Adrenal gland (tissue), 12 donors: Measurements from ENCODE around the gene SLC10A1. TPM values are rescaled to one million over a fixed set of nuclear protein-coding genes. Genes with fewer than 3 reads are reported as not detected.

Experiments
- DNase-seq, 7 donors: peaks; one replicate each; pipeline ENCODE4 v3.0.0-alpha.2; 2019 to 2020
- H3K27ac ChIP-seq, 5 donors: fragments of 200-600 bp; sonication (generic) in 4 of 5; 1 replicate in 3 of 5; 2 replicates in 2 of 5; pipeline versions ENCODE4 v1.5.1 to v1.8.0; 2016 to 2020; ENCODE audit warnings: mild to moderate bottlenecking in 1 of 5
- H3K27me3 ChIP-seq: fragments of 200-600 bp; 2 replicates; pipeline ENCODE4 v1.8.0; 2021
- H3K36me3 ChIP-seq, 2 donors: fragments of 200-600 bp; replicated peaks in 1 of 2; 1 replicate in 1 of 2; 2 replicates in 1 of 2; pipeline versions ENCODE4 v1.5.1 to v1.8.0; 2018 to 2022
- H3K4me1 ChIP-seq, 2 donors: fragments of 200-600 bp; replicated peaks in 1 of 2; 1 replicate in 1 of 2; 2 replicates in 1 of 2; pipeline versions ENCODE4 v1.5.1 to v1.8.0; 2018 to 2021
- H3K4me3 ChIP-seq, 4 donors: fragments of 200-600 bp; sonication (generic) in 3 of 4; one replicate each; pipeline ENCODE4 v1.5.1; 2016 to 2018
- H3K9me3 ChIP-seq, 3 donors: fragments of 200-600 bp; sonication (generic) in 1 of 3; replicated peaks in 1 of 3; 1 replicate in 2 of 3; 2 replicates in 1 of 3; pipeline versions ENCODE4 v1.5.1 to v1.8.0; 2016 to 2021
- POLR2A ChIP-seq, 2 donors: fragments of 450-650 bp; IDR thresholded peaks; one replicate each; pipeline ENCODE4 v1.6.1; 2017; ENCODE audit warnings: antibody characterized with exemption in 2 of 2, mild to moderate bottlenecking in 2 of 2, moderate library complexity in 1 of 2
- WGBS, 4 donors: extraction: QIAGEN DNeasy Blood & Tissue Kit in 2 of 4; methylation state at CpG; one replicate each; pipeline versions ENCODE4 v1.1.5 to v1.1.7; 2013 to 2017; 5-methylcytosine and 5-hydroxymethylcytosine counted together
- intact Hi-C, 2 donors: fragments of 100-400 bp; cut with DNase I; formaldehyde crosslinking; loops; one replicate each; pipeline versions ENCODE4 v1.14.1 to v1.15.0; 2022 to 2023
- polyA plus RNA-seq, 3 donors: library from polyadenylated mRNA; stranded (reverse); fragments of 200-250 nt in 2 of 3; fragments of 350-450 nt in 1 of 3; fragmentation: Illumina TruSeq in 1 of 3; extraction: RNeasy Lipid Tissue Mini Kit (QIAGEN cat#74804) in 1 of 3; gene quantifications; one replicate each; pipeline ENCODE4 v1.2.3, GENCODE V29; 2013 to 2014
- total RNA-seq, 9 donors: library from RNA; depleted of rRNA in 4 of 9; stranded (reverse); fragments of >200 nt in 4 of 9; fragments of 120-200 nt in 1 of 9; fragmentation: NEBNext Ultra II Directional in 1 of 9; extraction: Animal tissue kit (Norgen Biotek cat#: 25700) in 1 of 9; gene quantifications; one replicate each; pipeline versions ENCODE4 v1.1.0 to v1.2.4, GENCODE V29; 2013 to 2023
- TF ChIP-seq, protein P1 (sequence below), 6 experiments: fragments of 450-650 bp in 4 of 6; fragments of 200-600 bp in 2 of 6; sonication (generic) in 1 of 6; IDR thresholded peaks; 1 replicate in 5 of 6; 2 replicates in 1 of 6; pipeline versions ENCODE4 v1.5.1 to v1.8.0; 2016 to 2021; ENCODE audit warnings: antibody characterized with exemption in 6 of 6, mild to moderate bottlenecking in 2 of 6, moderate library complexity in 1 of 6
- donor health status: healthy with polysubstance abuse.
- donor health status: Bipolar disorder and iron deficiency.
- donor health status: DM: yes; HTN: yes; CAD: no.
- donor health status: DM: no; HTN: no; CAD: no.
- donor health status: DM: no; HTN: no; CAD: no.
- donor health status: DM: yes; HTN: yes; CAD: no.

SLC10A1 gene
- total and polyA plus RNA-seq, 12 donors: not detected

DNA sequence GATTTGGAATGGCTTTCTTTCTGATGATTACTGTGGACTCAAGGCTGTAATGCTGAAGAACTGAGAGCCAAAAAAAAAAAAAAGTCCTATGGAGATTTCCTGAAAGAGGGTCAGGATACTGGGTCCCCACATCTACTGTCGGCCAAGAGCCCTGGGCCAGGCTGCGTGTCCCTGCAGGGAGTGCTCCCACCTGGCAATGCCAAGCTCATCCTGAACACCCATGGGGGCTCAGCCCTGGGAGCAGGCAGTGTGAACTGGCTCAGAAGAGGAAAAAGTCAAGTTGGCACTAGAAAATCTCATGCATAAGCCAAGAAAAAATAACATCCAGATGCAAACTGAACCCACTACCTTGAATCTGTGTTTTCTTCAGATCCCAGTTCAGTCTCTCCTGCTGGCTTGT lies 47.1 kb upstream of the SLC10A1 start:
- no peak for TF ChIP-seq POLR2A (IDR thresholded peaks at IDR 0.05)
- Histone ChIP-seq H3K36me3 (no peaks in the 10 kb centered on the region), H3K9me3 (no peaks in the 10 kb centered on the region), H3K27ac (no peak overlapping the region), H3K4me3 (no peak overlapping the region), H3K4me1 (no peaks in the 10 kb centered on the region), H3K27me3 (peaks cover 4% of the 10 kb centered on the region)
- intact Hi-C loops: no loop called here
- WGBS, 4 donors: 82 to 95% (median 90%) methylated on average over 2 of the region's 2 CpGs
- DNase-seq: no peak

DNA sequence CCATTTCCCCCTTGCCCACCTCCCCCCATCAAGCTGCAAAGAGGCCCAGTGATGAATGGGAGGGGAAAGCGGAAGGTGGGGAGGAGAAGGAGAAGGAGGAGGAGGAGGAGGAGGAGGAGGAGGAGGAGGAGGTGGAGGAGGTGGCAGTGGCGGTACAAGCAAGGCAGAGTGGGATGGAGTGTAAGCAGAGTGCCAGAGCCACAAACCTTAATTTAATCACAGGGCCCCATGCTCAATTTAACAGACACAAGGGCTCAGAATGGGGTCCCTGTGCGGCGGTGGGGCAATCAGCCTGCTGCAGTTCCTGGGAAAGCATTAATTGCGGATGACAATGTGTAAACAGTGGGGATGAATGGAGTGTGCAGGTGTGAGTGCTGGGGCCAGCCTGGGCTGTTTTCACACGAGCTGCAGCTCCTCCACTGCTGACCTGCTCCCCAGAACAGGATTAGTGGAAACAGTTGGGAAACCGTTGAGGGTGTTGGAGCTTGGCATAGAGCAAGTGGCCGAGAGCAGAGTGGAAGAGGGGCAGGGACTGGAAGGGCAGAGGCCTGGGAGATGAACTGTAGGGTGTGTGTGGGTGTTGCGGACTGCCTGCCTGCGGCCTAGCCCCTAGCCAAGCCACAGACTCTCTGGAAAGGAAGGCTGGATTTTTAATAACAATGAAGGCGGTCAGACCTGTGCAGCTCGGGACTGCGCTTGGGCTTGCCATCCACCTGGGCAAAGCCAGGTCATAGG lies 45.8 kb upstream of the SLC10A1 start:
- H3K36me3 ChIP-seq: no peaks in the 10 kb centered on the region
- H3K27ac ChIP-seq: no peak overlapping the region
- no peaks in the 10 kb centered on the region for H3K4me1 ChIP-seq
- intact Hi-C loops: no loop called here
- peaks cover 4% of the 10 kb centered on the region for H3K27me3 ChIP-seq
- 78 to 81% (median 78%) methylated on average over 12 to 13 of the region's 13 CpGs for WGBS, 4 donors
- no peak overlapping the region for H3K4me3 ChIP-seq
- no peak for TF ChIP-seq POLR2A (IDR thresholded peaks at IDR 0.05)
- TF ChIP-seq, protein P1, sequence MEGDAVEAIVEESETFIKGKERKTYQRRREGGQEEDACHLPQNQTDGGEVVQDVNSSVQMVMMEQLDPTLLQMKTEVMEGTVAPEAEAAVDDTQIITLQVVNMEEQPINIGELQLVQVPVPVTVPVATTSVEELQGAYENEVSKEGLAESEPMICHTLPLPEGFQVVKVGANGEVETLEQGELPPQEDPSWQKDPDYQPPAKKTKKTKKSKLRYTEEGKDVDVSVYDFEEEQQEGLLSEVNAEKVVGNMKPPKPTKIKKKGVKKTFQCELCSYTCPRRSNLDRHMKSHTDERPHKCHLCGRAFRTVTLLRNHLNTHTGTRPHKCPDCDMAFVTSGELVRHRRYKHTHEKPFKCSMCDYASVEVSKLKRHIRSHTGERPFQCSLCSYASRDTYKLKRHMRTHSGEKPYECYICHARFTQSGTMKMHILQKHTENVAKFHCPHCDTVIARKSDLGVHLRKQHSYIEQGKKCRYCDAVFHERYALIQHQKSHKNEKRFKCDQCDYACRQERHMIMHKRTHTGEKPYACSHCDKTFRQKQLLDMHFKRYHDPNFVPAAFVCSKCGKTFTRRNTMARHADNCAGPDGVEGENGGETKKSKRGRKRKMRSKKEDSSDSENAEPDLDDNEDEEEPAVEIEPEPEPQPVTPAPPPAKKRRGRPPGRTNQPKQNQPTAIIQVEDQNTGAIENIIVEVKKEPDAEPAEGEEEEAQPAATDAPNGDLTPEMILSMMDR (IDR thresholded peaks at IDR 0.05): no peak
- no peak for DNase-seq
- H3K9me3 ChIP-seq: no peaks in the 10 kb centered on the region

DNA sequence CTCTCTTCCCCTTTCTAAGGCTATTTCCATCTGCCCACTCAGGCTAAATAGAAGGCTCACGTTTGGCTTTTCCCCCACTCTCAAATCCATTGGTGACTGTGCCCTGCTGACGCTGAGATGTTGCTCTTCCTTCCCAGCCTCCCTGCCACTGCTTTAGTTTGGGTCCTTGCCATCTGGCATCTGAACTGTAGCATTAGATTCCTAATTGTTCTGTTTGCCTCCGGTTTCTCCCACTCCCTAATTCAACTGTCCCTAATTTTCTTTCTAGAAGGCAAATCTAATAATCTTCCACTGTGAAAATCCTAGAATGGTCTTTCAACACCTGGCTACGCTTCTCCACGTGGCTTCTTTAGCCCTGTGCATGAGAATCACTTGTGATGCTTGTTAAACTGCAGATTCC lies 44.6 kb upstream of the SLC10A1 start:
- TF ChIP-seq, protein P1 (IDR thresholded peaks at IDR 0.05): no peak
- no peak for TF ChIP-seq POLR2A (IDR thresholded peaks at IDR 0.05)
- WGBS, 4 donors: 52 to 55% (median 54%) methylated on average over 5 of the region's 5 CpGs
- Histone ChIP-seq H3K27ac (no peak overlapping the region), H3K9me3 (no peaks in the 10 kb centered on the region), H3K36me3 (no peaks in the 10 kb centered on the region), H3K4me1 (no peaks in the 10 kb centered on the region), H3K27me3 (peaks cover 4% of the 10 kb centered on the region), H3K4me3 (no peak overlapping the region)
- DNase-seq: no peak
- intact Hi-C loops: no loop called here

DNA sequence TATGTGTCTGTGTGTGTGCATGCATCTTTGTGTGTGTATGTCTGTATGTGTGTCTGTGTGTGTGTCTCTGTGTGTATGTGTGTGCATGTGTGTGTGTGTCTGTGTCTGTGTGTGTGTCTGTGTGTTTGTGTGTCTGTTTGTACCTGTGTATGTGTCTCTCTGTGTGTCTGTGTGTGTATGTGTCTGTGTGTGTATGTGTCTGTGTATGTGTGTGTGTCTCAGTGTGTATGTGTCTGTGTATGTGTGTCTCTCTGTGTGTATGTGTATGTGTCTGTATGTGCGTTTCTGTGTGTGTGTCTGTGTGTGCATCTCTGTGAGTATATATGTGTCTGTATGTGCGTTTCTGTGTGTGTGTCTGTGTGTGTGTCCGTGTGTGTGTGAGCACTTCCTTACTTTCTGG lies 42.6 kb upstream of the SLC10A1 start:
- H3K27ac ChIP-seq: no peak overlapping the region
- H3K27me3 ChIP-seq: no peaks in the 10 kb centered on the region
- H3K4me1 ChIP-seq: no peaks in the 10 kb centered on the region
- no peak for TF ChIP-seq POLR2A (IDR thresholded peaks at IDR 0.05)
- TF ChIP-seq, protein P1 (IDR thresholded peaks at IDR 0.05): no peak
- no peak for DNase-seq
- H3K4me3 ChIP-seq: no peak overlapping the region
- intact Hi-C loops: no loop called here
- 73 to 89% (median 81%) methylated on average over 3 of the region's 3 CpGs for WGBS, 4 donors
- H3K9me3 ChIP-seq: no peaks in the 10 kb centered on the region
- H3K36me3 ChIP-seq: no peaks in the 10 kb centered on the region

DNA sequence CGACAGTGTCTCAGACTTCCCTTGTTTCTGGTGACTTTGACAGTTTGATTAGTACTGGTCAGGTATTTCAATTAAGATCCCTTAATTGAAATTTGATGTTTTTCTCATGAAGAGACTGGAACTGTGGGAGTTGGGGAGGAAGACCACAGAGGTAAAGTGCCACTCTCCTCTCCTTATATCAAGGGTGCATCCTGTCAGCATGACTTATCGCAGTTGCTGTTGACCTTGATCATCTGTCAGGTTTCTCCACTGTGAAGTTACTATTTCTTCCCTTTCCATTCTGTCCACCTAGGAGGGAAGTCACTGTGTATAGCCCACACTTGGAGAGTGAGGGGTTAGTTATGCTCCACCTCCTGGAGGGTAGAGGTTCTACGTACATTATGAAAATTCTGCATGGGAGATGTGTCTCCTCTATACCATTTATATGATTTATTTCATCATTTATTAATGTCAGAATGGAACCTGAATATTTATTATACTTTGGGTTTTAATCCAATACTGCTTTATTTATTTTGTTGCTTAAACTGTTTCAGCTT lies 41.9 kb upstream of the SLC10A1 start:
- DNase-seq: no peak
- no peak overlapping the region for H3K27ac ChIP-seq
- intact Hi-C loops: no loop called here
- TF ChIP-seq, protein P1 (IDR thresholded peaks at IDR 0.05): no peak
- TF ChIP-seq POLR2A (IDR thresholded peaks at IDR 0.05): no peak
- no peaks in the 10 kb centered on the region for H3K36me3 ChIP-seq
- no peak overlapping the region for H3K4me3 ChIP-seq
- H3K27me3 ChIP-seq: no peaks in the 10 kb centered on the region
- no peaks in the 10 kb centered on the region for H3K9me3 ChIP-seq
- WGBS, 4 donors: 59 to 71% (median 64%) methylated on average over 3 of the region's 3 CpGs
- no peaks in the 10 kb centered on the region for H3K4me1 ChIP-seq
